ENCODE data around the gene GALNT14. TPM values are rescaled to one million over a fixed set of nuclear protein-coding genes. Genes with fewer than 3 reads are reported as not detected.

GALNT14 gene
- total and polyA plus RNA-seq, 4 donors: 0.85 to 2.8 (median 2.4) TPM

GRCh38 chr2:31002537-31003150 lies 135.6 kb downstream of the GALNT14 start:
- peaks cover 0 to 43% (median 6%) of the 10 kb centered on the region in 5 donors for H3K4me1 ChIP-seq (ENCODE audit: control insufficient read depth in 5 of 5, insufficient read depth in 5 of 5, low read length in 5 of 5)
- TF ChIP-seq, protein P1, sequence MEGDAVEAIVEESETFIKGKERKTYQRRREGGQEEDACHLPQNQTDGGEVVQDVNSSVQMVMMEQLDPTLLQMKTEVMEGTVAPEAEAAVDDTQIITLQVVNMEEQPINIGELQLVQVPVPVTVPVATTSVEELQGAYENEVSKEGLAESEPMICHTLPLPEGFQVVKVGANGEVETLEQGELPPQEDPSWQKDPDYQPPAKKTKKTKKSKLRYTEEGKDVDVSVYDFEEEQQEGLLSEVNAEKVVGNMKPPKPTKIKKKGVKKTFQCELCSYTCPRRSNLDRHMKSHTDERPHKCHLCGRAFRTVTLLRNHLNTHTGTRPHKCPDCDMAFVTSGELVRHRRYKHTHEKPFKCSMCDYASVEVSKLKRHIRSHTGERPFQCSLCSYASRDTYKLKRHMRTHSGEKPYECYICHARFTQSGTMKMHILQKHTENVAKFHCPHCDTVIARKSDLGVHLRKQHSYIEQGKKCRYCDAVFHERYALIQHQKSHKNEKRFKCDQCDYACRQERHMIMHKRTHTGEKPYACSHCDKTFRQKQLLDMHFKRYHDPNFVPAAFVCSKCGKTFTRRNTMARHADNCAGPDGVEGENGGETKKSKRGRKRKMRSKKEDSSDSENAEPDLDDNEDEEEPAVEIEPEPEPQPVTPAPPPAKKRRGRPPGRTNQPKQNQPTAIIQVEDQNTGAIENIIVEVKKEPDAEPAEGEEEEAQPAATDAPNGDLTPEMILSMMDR (IDR thresholded peaks at IDR 0.05; ENCODE audit: control extremely low read depth, extremely low read depth): no peak
- no peak overlapping the region for H3K4me3 ChIP-seq
- no peaks in the 10 kb centered on the region for H3K36me3 ChIP-seq (ENCODE audit: control insufficient read depth in 4 of 4, insufficient read depth in 4 of 4, low read length in 4 of 4)
- DNase-seq: no peak
- H3K27ac ChIP-seq (ENCODE audit: low read depth in 1 of 2, low read length in 1 of 2): no peak overlapping the region
- 79 to 87% methylated on average over 4 of the region's 4 CpGs for WGBS, 2 donors
- no peaks in the 10 kb centered on the region for H3K27me3 ChIP-seq (ENCODE audit: control insufficient read depth in 3 of 3, insufficient read depth in 3 of 3, low read length in 2 of 3)
- no peak overlapping the region for H3K9ac ChIP-seq (ENCODE audit: insufficient read depth in 1 of 2, low read length in 2 of 2)
- H3K9me3 ChIP-seq (ENCODE audit: control insufficient read depth in 4 of 4, insufficient read depth in 3 of 4, low read length in 3 of 4): peaks cover 0 to 2% (median 0%) of the 10 kb centered on the region in 4 donors
- ATAC-seq (ENCODE audit: insufficient read depth, low FRiP score): no peak

DNA sequence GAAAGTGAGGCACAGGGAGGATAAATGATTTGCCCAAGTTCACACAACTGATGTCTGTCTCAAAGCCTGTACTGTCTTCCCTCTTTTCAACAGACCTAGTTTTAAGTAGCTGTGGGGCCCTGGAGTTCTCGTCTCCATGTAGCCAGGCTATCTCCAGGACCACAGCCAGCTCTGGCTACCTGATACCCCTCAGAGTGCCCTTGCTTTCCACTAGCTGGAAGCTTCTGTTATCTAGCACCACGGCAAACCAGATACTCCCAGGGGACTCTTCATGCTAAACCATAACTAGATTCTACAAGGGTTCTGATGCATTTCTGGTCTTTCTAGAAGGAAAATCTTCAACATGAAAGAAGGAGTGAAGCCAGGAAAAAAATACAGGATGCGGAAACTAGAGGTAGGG lies 137.3 kb downstream of the GALNT14 start:
- Histone ChIP-seq H3K36me3 (ENCODE audit: control insufficient read depth in 4 of 4, insufficient read depth in 4 of 4, low read length in 4 of 4) (no peaks in the 10 kb centered on the region), H3K9me3 (ENCODE audit: control insufficient read depth in 4 of 4, insufficient read depth in 3 of 4, low read length in 3 of 4) (peaks cover 0 to 2% (median 0%) of the 10 kb centered on the region in 4 donors), H3K4me3 (no peak overlapping the region), H3K4me1 (ENCODE audit: control insufficient read depth in 5 of 5, insufficient read depth in 5 of 5, low read length in 5 of 5) (peaks cover 0 to 46% (median 6%) of the 10 kb centered on the region in 5 donors), H3K27ac (ENCODE audit: low read depth in 1 of 2, low read length in 1 of 2) (no peak overlapping the region), H3K27me3 (ENCODE audit: control insufficient read depth in 3 of 3, insufficient read depth in 3 of 3, low read length in 2 of 3) (no peaks in the 10 kb centered on the region), H3K9ac (ENCODE audit: insufficient read depth in 1 of 2, low read length in 2 of 2) (no peak overlapping the region)
- TF ChIP-seq, protein P1 (IDR thresholded peaks at IDR 0.05; ENCODE audit: control extremely low read depth, extremely low read depth): no peak
- DNase-seq (no peak), ATAC-seq (ENCODE audit: insufficient read depth, low FRiP score) (no peak)
- 82 to 91% methylated on average over 3 of the region's 3 CpGs for WGBS, 2 donors

DNA sequence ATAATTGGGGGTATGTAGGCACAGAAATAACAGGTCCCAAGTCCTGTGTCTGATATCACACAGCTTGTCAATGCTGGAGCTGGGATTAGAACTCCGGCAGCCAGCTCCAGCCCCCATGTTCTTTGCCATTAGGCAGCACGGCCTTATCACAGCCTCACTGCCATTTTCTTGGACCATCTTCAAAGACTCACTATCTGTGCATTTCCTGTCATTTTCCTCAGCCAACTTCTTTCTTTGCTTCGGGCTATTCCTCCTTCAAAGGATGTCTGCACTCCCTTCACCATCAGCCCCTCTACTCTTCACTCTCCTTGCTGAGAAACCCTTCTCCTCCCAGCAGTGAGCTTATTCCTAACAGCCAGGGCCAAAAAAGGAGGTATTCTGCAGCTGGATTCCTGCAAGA lies 139.6 kb downstream of the GALNT14 start:
- no peak overlapping the region for H3K9ac ChIP-seq (ENCODE audit: insufficient read depth in 1 of 2, low read length in 2 of 2)
- TF ChIP-seq, protein P1 (IDR thresholded peaks at IDR 0.05; ENCODE audit: control extremely low read depth, extremely low read depth): no peak
- no peaks in the 10 kb centered on the region for H3K9me3 ChIP-seq (ENCODE audit: control insufficient read depth in 4 of 4, insufficient read depth in 3 of 4, low read length in 3 of 4)
- DNase-seq: peak; percentile 67 to 93 (median 85)
- no peak overlapping the region for H3K4me3 ChIP-seq
- H3K27ac ChIP-seq (ENCODE audit: low read depth in 1 of 2, low read length in 1 of 2): no peak overlapping the region
- H3K4me1 ChIP-seq (ENCODE audit: control insufficient read depth in 5 of 5, insufficient read depth in 5 of 5, low read length in 5 of 5): peaks cover 0 to 42% (median 8%) of the 10 kb centered on the region in 5 donors
- WGBS, 2 donors: 58 to 85% methylated on average over 3 of the region's 3 CpGs
- H3K27me3 ChIP-seq (ENCODE audit: control insufficient read depth in 3 of 3, insufficient read depth in 3 of 3, low read length in 2 of 3): no peaks in the 10 kb centered on the region
- no peak for ATAC-seq (ENCODE audit: insufficient read depth, low FRiP score)
- no peaks in the 10 kb centered on the region for H3K36me3 ChIP-seq (ENCODE audit: control insufficient read depth in 4 of 4, insufficient read depth in 4 of 4, low read length in 4 of 4)

- peak overlapping the region in 1 of 2 donors; percentile 30 for H3K9ac ChIP-seq (ENCODE audit: insufficient read depth in 1 of 2, low read length in 2 of 2)
- ATAC-seq (ENCODE audit: insufficient read depth, low FRiP score) (no peak), DNase-seq (peak; percentile 50 to 95 (median 87))
- H3K4me3 ChIP-seq: no peak overlapping the region
- WGBS, 2 donors: 69 to 71% methylated on average over 5 of the region's 5 CpGs
- H3K27me3 ChIP-seq (ENCODE audit: control insufficient read depth in 3 of 3, insufficient read depth in 3 of 3, low read length in 2 of 3): no peaks in the 10 kb centered on the region
- H3K4me1 ChIP-seq (ENCODE audit: control insufficient read depth in 5 of 5, insufficient read depth in 5 of 5, low read length in 5 of 5): peaks cover 0 to 35% (median 8%) of the 10 kb centered on the region in 5 donors
- no peaks in the 10 kb centered on the region for H3K9me3 ChIP-seq (ENCODE audit: control insufficient read depth in 4 of 4, insufficient read depth in 3 of 4, low read length in 3 of 4)
- TF ChIP-seq, protein P1 (IDR thresholded peaks at IDR 0.05; ENCODE audit: control extremely low read depth, extremely low read depth): no peak
- H3K36me3 ChIP-seq (ENCODE audit: control insufficient read depth in 4 of 4, insufficient read depth in 4 of 4, low read length in 4 of 4): no peaks in the 10 kb centered on the region
- no peak overlapping the region for H3K27ac ChIP-seq (ENCODE audit: low read depth in 1 of 2, low read length in 1 of 2)
These were observed 140.3 kb downstream of the GALNT14 start for GRCh38 chr2:30997979-30998378.
